Uterus (tissue), 4 donors: ENCODE measurements around the gene RELT. TPM values are rescaled to one million over a fixed set of nuclear protein-coding genes. Genes with fewer than 3 reads are reported as not detected.

ENCODE experiments used
- DNase-seq, 2 donors: peaks; one replicate each; pipeline ENCODE4 v3.0.0-alpha.2; 2019 to 2020
- H3K27ac ChIP-seq, 2 donors: fragments of 200-600 bp; sonication (generic); 1 replicate in 1 of 2; 2 replicates in 1 of 2; pipeline ENCODE4 v1.5.1; 2016 to 2018
- H3K27me3 ChIP-seq, 2 donors: fragments of 200-600 bp; sonication (generic); one replicate each; pipeline ENCODE4 v1.5.1; 2018 to 2019; ENCODE audit warnings: control low read depth in 1 of 2
- H3K36me3 ChIP-seq, 2 donors: fragments of 200-600 bp; sonication (generic); one replicate each; pipeline ENCODE4 v1.5.1; 2019; ENCODE audit warnings: control low read depth in 1 of 2
- H3K4me1 ChIP-seq, 2 donors: fragments of 200-600 bp; sonication (generic); one replicate each; pipeline ENCODE4 v1.5.1; 2018 to 2019; ENCODE audit warnings: control low read depth in 1 of 2
- H3K4me3 ChIP-seq, 2 donors: fragments of 200-600 bp; sonication (generic); 1 replicate in 1 of 2; 2 replicates in 1 of 2; pipeline ENCODE4 v1.5.1; 2018 to 2019; ENCODE audit warnings: mild to moderate bottlenecking in 1 of 2
- H3K9me3 ChIP-seq, 2 donors: fragments of 200-600 bp; sonication (generic); one replicate each; pipeline ENCODE4 v1.5.1; 2019; ENCODE audit warnings: control low read depth in 1 of 2
- POLR2A ChIP-seq, 2 donors: fragments of 450-650 bp; IDR thresholded peaks; one replicate each; pipeline ENCODE4 v1.6.1; 2016; ENCODE audit warnings: antibody characterized with exemption in 2 of 2, mild to moderate bottlenecking in 1 of 2, moderate library complexity in 1 of 2
- intact Hi-C: fragments of 100-400 bp; cut with DNase I; formaldehyde crosslinking; loops from one replicate; pipeline ENCODE4 v1.15.1; 2023; ENCODE audit warnings: low total_unique reads
- total RNA-seq, 4 donors: library from RNA; depleted of rRNA in 3 of 4; stranded (reverse); fragments of >200 nt in 3 of 4; gene quantifications; one replicate each; pipeline versions ENCODE4 v1.1.0 to v1.2.4, GENCODE V29; 2014 to 2023
- TF ChIP-seq, protein P1 (sequence below), 4 experiments: fragments of 200-600 bp in 2 of 4; fragments of 450-650 bp in 2 of 4; sonication (generic) in 2 of 4; IDR thresholded peaks; one replicate each; pipeline ENCODE4 v1.5.1; 2016 to 2019; ENCODE audit warnings: antibody characterized with exemption in 4 of 4, mild to moderate bottlenecking in 2 of 4, moderate library complexity in 1 of 4
- donor health status: DM: yes; HTN: yes; CAD: no.

Gene RELT
- total RNA-seq, 4 donors from 2014 or later, result 0.29 to 5.8 (median 3.3) TPM; not detected in 1

DNA sequence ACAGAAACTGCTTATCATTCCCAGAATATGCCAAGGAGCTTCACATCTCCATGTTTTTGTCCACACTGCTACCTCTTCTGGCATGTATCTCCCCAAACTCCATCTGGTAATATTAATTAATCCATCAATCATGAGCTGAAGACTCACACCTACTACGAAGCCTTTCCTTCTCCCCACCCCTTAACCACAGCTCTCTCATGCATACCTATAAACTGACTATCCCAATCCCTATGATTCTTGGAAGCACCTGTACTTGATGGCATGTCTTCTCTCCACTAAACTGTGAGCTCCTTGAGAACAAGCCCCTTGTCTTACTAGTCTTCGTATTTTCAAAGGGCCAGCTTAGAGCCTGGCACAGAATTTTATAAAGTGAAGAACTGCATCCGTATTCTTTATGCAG lies 47.3 kb downstream of the RELT start:
- no peaks in the 10 kb centered on the region for H3K9me3 ChIP-seq
- no peak for TF ChIP-seq POLR2A (IDR thresholded peaks at IDR 0.05)
- TF ChIP-seq, protein P1, sequence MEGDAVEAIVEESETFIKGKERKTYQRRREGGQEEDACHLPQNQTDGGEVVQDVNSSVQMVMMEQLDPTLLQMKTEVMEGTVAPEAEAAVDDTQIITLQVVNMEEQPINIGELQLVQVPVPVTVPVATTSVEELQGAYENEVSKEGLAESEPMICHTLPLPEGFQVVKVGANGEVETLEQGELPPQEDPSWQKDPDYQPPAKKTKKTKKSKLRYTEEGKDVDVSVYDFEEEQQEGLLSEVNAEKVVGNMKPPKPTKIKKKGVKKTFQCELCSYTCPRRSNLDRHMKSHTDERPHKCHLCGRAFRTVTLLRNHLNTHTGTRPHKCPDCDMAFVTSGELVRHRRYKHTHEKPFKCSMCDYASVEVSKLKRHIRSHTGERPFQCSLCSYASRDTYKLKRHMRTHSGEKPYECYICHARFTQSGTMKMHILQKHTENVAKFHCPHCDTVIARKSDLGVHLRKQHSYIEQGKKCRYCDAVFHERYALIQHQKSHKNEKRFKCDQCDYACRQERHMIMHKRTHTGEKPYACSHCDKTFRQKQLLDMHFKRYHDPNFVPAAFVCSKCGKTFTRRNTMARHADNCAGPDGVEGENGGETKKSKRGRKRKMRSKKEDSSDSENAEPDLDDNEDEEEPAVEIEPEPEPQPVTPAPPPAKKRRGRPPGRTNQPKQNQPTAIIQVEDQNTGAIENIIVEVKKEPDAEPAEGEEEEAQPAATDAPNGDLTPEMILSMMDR (IDR thresholded peaks at IDR 0.05), result no peak
- H3K27me3 ChIP-seq, result no peaks in the 10 kb centered on the region
- no peak overlapping the region for H3K27ac ChIP-seq
- no peaks in the 10 kb centered on the region for H3K36me3 ChIP-seq
- H3K4me3 ChIP-seq, result no peak overlapping the region
- H3K4me1 ChIP-seq, result no peaks in the 10 kb centered on the region
- intact Hi-C loops, result no loop called here
- DNase-seq, result no peak

DNA sequence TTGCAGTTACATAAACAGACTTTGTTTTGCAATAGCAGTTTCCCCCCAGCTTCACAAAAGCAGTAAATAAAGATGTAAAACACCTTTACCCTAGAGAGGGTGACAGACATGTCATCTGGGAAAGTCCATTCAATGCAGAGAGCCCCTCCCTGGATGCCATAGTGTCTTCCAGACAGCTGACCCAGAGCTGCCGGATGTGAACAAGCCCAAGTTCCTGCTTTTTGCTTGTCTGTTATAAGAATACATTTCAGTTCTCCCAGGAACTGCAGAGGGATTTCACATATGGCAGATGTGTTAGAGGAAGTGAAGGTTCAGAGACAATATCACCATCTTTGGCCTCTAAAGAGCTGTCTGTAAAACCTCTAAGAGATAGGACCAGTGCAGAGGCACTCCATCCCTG lies 48.9 kb downstream of the RELT start:
- Histone ChIP-seq H3K4me3 (no peak overlapping the region), H3K27me3 (no peaks in the 10 kb centered on the region), H3K36me3 (no peaks in the 10 kb centered on the region), H3K4me1 (no peaks in the 10 kb centered on the region), H3K27ac (no peak overlapping the region), H3K9me3 (no peaks in the 10 kb centered on the region)
- TF ChIP-seq, protein P1 (IDR thresholded peaks at IDR 0.05), result no peak
- TF ChIP-seq POLR2A (IDR thresholded peaks at IDR 0.05), result no peak
- intact Hi-C loops, result no loop called here
- no peak for DNase-seq

- Histone ChIP-seq H3K27me3 (no peaks in the 10 kb centered on the region), H3K9me3 (no peaks in the 10 kb centered on the region), H3K4me3 (no peak overlapping the region), H3K4me1 (no peaks in the 10 kb centered on the region), H3K27ac (no peak overlapping the region), H3K36me3 (no peaks in the 10 kb centered on the region)
- TF ChIP-seq POLR2A (IDR thresholded peaks at IDR 0.05), result no peak
- TF ChIP-seq, protein P1 (IDR thresholded peaks at IDR 0.05), result no peak
- no peak for DNase-seq
- intact Hi-C loops, result no loop called here
Measured at GRCh38 chr11:73426219-73426850, 50.1 kb downstream of the RELT start.

DNA sequence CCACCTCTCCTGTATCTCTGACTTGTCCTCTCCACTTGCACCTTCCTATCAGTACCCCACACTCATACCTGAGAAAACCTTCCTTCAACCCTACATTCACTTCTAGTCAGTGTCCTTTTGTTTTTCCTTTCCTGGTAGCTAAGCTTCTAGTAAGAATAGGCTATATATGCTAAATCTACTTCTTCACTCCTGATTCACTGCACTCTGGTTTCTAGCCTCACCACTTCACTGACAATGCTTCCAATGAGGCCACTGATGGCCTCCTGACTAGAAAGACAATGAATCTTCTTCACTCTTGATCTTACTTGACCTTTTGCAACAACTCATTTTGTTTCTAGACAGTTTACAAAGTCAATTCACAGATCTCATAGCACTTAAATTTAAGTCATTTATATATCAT lies 52.0 kb downstream of the RELT start:
- Histone ChIP-seq H3K4me3 (no peak overlapping the region), H3K4me1 (no peaks in the 10 kb centered on the region), H3K27me3 (no peaks in the 10 kb centered on the region), H3K36me3 (no peaks in the 10 kb centered on the region), H3K9me3 (no peaks in the 10 kb centered on the region), H3K27ac (no peak overlapping the region)
- DNase-seq, result no peak
- intact Hi-C loops, result no loop called here
- TF ChIP-seq, protein P1 (IDR thresholded peaks at IDR 0.05), result no peak
- TF ChIP-seq POLR2A (IDR thresholded peaks at IDR 0.05), result no peak

GRCh38 chr11:73428699-73429098 lies 52.5 kb downstream of the RELT start:
- Histone ChIP-seq H3K4me3 (no peak overlapping the region), H3K9me3 (no peaks in the 10 kb centered on the region), H3K4me1 (no peaks in the 10 kb centered on the region), H3K36me3 (no peaks in the 10 kb centered on the region), H3K27ac (no peak overlapping the region), H3K27me3 (no peaks in the 10 kb centered on the region)
- no peak for DNase-seq
- intact Hi-C loops, result no loop called here
- no peak for TF ChIP-seq POLR2A (IDR thresholded peaks at IDR 0.05)
- TF ChIP-seq, protein P1 (IDR thresholded peaks at IDR 0.05), result no peak
